Rectal smooth muscle tissue (tissue), 1 donor: ENCODE data around the gene PRRC1.

Experiments used
- H3K27ac ChIP-seq: one replicate; pipeline ENCODE4 v1.7.0; 2013; ENCODE audit warnings: low read depth, low read length, inconsistent platforms
- H3K27me3 ChIP-seq: one replicate; pipeline ENCODE4 v1.7.0; 2013; ENCODE audit warnings: low read length; ENCODE audit not compliant: control insufficient read depth, insufficient read depth
- H3K36me3 ChIP-seq: one replicate; pipeline ENCODE4 v1.7.0; 2013; ENCODE audit warnings: low read length; ENCODE audit not compliant: control insufficient read depth, insufficient read depth
- H3K4me1 ChIP-seq: one replicate; pipeline ENCODE4 v1.7.0; 2013; ENCODE audit warnings: low read length; ENCODE audit not compliant: control insufficient read depth, insufficient read depth
- H3K4me3 ChIP-seq: one replicate; pipeline ENCODE4 v1.7.0; 2013; ENCODE audit warnings: low read length
- H3K9ac ChIP-seq: one replicate; pipeline ENCODE4 v1.7.0; 2013; ENCODE audit warnings: low read length

PRRC1 gene

GRCh38 chr5:127571314-127572131 lies 54.1 kb downstream of the PRRC1 start:
- Histone ChIP-seq H3K27ac (no peak overlapping the region), H3K4me3 (no peak overlapping the region), H3K27me3 (no peaks in the 10 kb centered on the region), H3K9ac (no peak overlapping the region), H3K4me1 (no peaks in the 10 kb centered on the region), H3K36me3 (no peaks in the 10 kb centered on the region)

- no peaks in the 10 kb centered on the region for H3K4me1 ChIP-seq
- no peak overlapping the region for H3K27ac ChIP-seq
- H3K36me3 ChIP-seq, result no peaks in the 10 kb centered on the region
- no peaks in the 10 kb centered on the region for H3K27me3 ChIP-seq
- no peak overlapping the region for H3K4me3 ChIP-seq
- H3K9ac ChIP-seq, result no peak overlapping the region
These were observed 55.5 kb downstream of the PRRC1 start for GRCh38 chr5:127572930-127573329.

- no peaks in the 10 kb centered on the region for H3K36me3 ChIP-seq
- no peaks in the 10 kb centered on the region for H3K27me3 ChIP-seq
- H3K4me1 ChIP-seq, result no peaks in the 10 kb centered on the region
- no peak overlapping the region for H3K27ac ChIP-seq
- H3K9ac ChIP-seq, result no peak overlapping the region
- H3K4me3 ChIP-seq, result no peak overlapping the region
These were observed 57.6 kb downstream of the PRRC1 start for GRCh38 chr5:127574852-127575679.

GRCh38 chr5:127577458-127577857 lies 60.0 kb downstream of the PRRC1 start:
- no peaks in the 10 kb centered on the region for H3K27me3 ChIP-seq
- no peak overlapping the region for H3K27ac ChIP-seq
- H3K4me3 ChIP-seq, result no peak overlapping the region
- no peaks in the 10 kb centered on the region for H3K36me3 ChIP-seq
- H3K9ac ChIP-seq, result no peak overlapping the region
- H3K4me1 ChIP-seq, result no peaks in the 10 kb centered on the region

GRCh38 chr5:127580731-127581130 lies 63.3 kb downstream of the PRRC1 start:
- Histone ChIP-seq H3K36me3 (no peaks in the 10 kb centered on the region), H3K27ac (no peak overlapping the region), H3K27me3 (no peaks in the 10 kb centered on the region), H3K4me3 (no peak overlapping the region), H3K4me1 (no peaks in the 10 kb centered on the region), H3K9ac (no peak overlapping the region)

- H3K27ac ChIP-seq, result no peak overlapping the region
- H3K4me1 ChIP-seq, result no peaks in the 10 kb centered on the region
- no peak overlapping the region for H3K4me3 ChIP-seq
- no peaks in the 10 kb centered on the region for H3K27me3 ChIP-seq
- H3K36me3 ChIP-seq, result no peaks in the 10 kb centered on the region
- H3K9ac ChIP-seq, result no peak overlapping the region
These were observed 64.0 kb downstream of the PRRC1 start for GRCh38 chr5:127581450-127581849.

GRCh38 chr5:127582773-127583370 lies 65.4 kb downstream of the PRRC1 start:
- H3K36me3 ChIP-seq, result no peaks in the 10 kb centered on the region
- H3K27ac ChIP-seq, result no peak overlapping the region
- no peak overlapping the region for H3K4me3 ChIP-seq
- no peak overlapping the region for H3K9ac ChIP-seq
- no peaks in the 10 kb centered on the region for H3K27me3 ChIP-seq
- H3K4me1 ChIP-seq, result no peaks in the 10 kb centered on the region

GRCh38 chr5:127583866-127584265 lies 66.4 kb downstream of the PRRC1 start:
- Histone ChIP-seq H3K36me3 (no peaks in the 10 kb centered on the region), H3K27me3 (no peaks in the 10 kb centered on the region), H3K9ac (no peak overlapping the region), H3K4me3 (no peak overlapping the region), H3K27ac (no peak overlapping the region), H3K4me1 (no peaks in the 10 kb centered on the region)

- Histone ChIP-seq H3K9ac (no peak overlapping the region), H3K27me3 (no peaks in the 10 kb centered on the region), H3K4me3 (no peak overlapping the region), H3K36me3 (no peaks in the 10 kb centered on the region), H3K4me1 (no peaks in the 10 kb centered on the region), H3K27ac (no peak overlapping the region)
These were observed 68.2 kb downstream of the PRRC1 start for GRCh38 chr5:127585661-127586060.

GRCh38 chr5:127586066-127586770 lies 68.8 kb downstream of the PRRC1 start:
- no peaks in the 10 kb centered on the region for H3K36me3 ChIP-seq
- no peaks in the 10 kb centered on the region for H3K27me3 ChIP-seq
- H3K9ac ChIP-seq, result no peak overlapping the region
- no peak overlapping the region for H3K27ac ChIP-seq
- no peak overlapping the region for H3K4me3 ChIP-seq
- H3K4me1 ChIP-seq, result no peaks in the 10 kb centered on the region

GRCh38 chr5:127586811-127587210 lies 69.4 kb downstream of the PRRC1 start:
- Histone ChIP-seq H3K4me3 (no peak overlapping the region), H3K27me3 (no peaks in the 10 kb centered on the region), H3K9ac (no peak overlapping the region)

More at GRCh38 chr5:127586811-127587210, 69.4 kb downstream of the PRRC1 start:
- Histone ChIP-seq H3K4me1 (no peaks in the 10 kb centered on the region), H3K36me3 (no peaks in the 10 kb centered on the region), H3K27ac (no peak overlapping the region)
